GM10847 (cell line): ENCODE results near the gene TAF1A.

ENCODE experiments used
- POLR2A ChIP-seq: IDR thresholded peaks from 2 replicates; pipeline ENCODE4 v1.6.1; 2011; ENCODE audit not compliant: insufficient read length; ENCODE audit errors: extremely low read depth

The TAF1A gene

DNA sequence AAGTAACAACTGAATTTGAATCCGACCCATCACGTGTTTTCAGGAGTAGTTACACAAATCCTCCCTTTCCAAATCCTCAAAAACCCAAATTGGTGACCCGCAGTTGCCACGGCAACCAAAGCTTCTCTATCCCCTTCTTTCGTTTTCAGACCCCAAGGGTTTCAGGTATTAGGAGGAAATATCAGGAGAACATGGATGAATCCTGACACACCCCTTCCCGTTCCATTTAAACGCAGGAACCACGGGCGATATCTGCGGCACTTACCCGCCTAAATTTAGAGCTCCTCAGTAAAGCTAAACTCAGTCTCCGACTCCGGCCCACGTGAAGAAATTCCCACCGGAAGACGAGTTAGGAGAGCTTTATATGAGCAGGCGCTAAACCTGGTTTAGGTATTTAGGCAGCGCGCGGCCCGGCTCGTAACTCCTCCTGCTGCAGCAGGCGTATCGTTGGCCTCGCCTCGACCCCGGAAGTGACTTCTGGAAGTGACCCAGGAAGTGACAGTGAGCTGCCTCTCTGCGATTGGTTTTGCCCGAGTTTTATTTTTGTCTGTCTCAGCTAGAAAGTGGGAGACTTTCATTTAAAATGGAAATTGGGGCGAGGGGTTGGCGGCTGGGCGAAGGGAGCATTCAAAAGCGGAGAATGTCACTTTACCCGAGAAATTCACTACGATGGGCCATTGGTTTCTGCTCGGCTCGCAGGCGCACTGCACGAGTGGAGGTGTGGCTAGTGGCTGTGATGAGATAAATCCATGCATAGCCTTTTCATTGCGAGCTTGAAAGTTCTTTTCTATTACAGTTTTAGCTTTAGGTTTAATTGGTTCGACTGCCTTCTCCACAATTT is at the start of gene TAF1A:
TSS of gene TAF1A (minus strand) at position 472 of the 841 bp plus-strand sequence.
- TF ChIP-seq POLR2A = peak; percentile 24

DNA sequence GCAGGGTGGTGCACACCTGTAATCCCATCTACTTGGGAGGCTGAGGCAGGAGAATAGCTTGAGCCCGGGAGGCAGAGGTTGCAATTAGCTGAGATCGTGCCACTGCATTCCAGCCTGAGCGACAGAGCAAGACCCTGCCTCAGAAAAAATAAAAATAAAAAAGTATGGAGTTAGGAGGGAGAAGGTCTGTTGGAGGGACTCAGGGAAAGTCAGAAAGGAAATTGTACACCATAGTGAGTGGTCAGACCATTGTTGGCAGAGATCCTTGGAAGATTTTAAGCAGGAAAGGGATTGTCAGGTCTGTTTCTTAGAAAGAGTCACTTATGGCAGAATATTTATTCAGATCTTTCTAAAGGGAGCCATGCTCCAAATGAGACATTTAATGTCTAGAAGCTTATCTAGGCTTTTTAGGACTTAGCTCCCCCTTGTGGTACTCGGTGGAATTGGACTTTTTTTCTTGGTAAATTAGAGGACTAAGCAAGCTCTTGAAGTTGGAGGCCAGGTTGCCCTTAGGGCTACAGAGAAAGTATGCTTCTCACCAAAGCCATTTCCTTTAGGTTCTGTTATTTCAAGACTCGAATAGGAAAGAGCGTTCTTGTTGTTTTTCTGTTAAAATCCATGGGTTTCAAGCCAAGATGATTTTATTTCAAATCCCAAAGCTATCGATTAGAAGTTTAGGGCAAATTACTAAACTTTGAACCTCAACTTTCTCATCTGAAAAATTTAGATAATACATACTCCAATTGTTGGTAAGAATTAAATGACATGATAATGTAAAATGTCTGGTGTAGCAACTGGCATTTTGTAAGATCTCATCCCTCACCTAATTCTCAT is 44.7 kb upstream of the TAF1A start:
- no peak for TF ChIP-seq POLR2A

DNA sequence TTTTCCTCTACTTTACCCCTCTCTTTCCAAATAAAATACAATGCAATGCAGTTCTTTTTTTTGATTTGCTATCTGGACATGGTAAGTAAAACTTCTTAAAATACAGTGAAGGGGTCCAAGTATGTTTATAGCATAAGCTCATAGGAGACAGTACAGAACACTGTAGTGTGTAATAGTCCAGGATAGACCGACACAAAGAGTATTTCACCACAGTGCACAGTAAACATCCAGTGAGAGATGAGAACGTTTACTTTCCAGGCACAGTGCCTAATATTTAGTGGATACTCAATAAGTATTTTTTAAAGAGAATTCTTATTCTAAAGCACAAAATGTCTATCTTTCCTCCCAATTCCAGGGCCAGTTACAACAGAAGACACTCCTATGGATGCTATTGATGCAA is 43.0 kb upstream of the TAF1A start:
- no peak for TF ChIP-seq POLR2A

DNA sequence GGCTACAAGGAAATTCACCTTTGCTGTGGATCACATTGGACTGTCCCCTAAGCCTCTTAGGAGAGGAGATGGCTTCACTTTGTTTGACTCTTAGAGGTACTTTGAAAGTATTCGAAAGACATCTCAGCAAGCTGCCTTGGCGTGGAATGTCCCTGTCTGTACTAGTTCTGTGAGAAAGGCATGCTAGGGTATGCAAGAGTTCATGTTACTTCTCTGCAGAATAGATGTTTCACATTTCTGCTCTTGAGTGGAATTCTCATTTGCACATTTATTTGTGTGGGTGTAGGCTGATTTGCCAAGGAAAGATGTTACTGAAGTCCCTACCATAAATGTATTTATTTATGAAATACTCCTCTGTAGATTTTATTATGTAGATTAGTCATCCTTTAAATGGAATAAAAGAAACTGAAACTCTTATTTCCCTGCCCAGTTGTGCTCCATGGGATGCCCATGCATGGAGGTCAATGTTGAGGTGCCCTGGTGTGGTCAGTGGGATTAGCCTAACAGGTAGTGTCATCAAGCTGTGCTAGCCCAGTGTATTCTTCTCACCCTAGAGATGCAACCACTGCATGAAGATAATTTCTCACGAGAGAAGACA is 42.0 kb upstream of the TAF1A start:
- TF ChIP-seq POLR2A = no peak

DNA sequence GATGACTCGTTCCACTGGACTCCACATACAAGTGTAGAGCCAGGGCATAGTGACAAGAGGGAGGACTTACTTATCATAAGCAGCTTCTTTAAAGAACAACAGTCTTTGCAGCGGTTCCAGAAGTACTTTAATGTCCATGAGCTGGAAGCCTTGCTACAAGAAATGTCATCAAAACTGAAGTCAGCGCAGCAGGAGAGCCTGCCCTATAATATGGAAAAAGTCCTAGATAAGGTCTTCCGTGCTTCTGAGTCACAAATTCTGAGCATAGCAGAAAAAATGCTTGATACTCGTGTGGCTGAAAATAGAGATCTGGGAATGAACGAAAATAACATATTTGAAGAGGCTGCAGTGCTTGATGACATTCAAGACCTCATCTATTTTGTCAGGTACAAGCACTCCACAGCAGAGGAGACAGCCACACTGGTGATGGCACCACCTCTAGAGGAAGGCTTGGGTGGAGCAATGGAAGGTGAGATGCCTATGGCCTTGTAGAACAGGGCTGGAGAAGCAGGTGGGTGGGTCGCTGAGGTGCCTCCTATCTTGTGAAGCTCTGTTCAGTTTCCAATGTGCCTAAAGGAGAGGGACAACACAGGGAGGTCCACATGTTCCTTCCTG is 40.3 kb upstream of the TAF1A start:
- TF ChIP-seq POLR2A = no peak

DNA sequence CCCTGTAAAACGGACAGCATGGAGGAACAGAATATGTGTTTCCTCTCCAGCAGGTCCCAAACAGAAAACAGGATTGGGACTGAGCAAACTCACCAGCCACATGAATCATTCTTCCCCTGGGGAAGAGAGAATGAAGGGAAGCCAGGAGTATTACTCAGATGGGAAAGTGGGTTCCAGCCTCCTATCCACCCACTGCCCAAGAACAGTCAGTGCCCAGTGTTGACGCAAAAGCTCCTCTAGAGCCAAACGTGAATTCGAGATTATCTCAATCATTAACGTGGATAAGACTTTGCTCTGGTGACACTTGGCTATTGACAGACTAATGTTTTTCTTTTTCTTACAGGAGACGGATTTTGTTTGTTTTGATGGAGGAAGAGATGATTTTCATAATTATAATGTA is 37.5 kb upstream of the TAF1A start:
- no peak for TF ChIP-seq POLR2A

DNA sequence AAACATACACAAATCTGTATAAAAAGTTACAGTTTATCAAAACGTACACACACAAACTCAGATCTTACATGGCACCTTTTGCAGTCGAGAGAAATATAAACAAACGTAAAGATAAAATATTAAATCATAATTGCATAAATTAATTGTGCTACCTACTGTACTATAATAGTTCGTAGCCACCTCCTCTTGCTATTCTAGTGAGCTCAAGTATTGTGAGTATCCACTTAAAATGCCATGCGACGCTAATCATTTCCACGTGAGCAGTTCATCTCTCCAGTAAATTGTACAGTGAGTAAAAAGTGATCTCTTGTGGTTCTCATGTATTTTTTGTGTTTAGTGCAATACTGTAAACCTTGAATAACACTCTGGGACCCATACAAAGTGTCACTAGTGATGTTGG is 34.5 kb upstream of the TAF1A start:
- TF ChIP-seq POLR2A = no peak

DNA sequence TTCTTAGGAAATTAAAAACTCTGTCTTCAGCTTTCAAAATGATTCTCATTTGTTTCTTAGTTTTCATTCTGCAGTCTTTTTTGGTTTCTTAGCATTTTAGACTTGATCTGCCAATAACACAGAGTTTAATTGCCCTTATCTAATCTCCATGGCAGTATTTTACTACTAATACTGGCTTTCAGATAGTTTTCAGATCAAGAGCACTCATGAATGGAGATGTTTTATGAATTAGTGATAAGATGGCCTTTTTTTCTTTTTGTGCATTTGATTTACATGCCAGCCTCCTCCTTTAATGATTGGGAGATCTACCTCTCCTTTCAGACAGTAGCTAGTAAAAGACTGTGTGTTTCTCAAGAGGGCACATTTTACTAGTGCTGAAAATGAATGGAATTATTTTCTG is 33.7 kb upstream of the TAF1A start:
- TF ChIP-seq POLR2A = no peak

DNA sequence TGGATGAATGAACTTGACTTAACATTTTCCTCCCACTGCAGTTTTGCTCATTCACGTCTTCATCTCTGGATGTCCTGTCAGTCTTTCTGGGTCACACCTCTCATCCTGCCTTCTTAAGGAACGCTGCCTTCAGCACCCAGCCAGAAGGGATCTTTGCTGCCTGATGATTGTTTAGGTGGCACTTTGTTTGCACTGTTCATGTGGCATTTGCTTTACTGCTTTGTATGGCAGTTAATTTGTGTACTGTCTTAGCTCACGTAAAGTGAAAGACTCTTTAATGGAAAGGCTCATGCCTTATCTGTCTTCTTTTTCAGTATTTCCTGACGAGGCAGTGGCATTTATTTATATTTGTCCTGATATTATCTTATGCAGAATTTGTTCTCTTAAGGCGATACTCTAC is 33.0 kb upstream of the TAF1A start:
- TF ChIP-seq POLR2A = no peak

DNA sequence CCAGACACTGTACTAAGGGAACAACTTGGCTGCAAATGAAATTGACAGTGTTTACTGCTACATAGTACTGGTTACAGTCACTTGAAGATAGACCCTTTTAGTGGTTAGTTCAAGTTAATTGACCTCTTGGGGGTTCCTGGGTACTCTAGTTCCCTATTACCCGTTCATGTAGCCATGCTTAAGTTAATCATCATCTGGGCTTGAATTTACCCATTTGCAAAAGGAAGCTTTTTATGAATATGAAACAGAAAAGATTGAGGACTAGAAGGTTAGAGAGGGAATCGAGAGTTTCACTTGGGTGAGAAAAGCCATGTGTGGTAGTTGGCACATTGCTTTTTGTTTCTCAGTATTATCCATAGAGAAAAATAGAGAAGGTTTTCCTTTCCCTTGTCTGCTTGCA is 30.8 kb upstream of the TAF1A start:
- TF ChIP-seq POLR2A = no peak

DNA sequence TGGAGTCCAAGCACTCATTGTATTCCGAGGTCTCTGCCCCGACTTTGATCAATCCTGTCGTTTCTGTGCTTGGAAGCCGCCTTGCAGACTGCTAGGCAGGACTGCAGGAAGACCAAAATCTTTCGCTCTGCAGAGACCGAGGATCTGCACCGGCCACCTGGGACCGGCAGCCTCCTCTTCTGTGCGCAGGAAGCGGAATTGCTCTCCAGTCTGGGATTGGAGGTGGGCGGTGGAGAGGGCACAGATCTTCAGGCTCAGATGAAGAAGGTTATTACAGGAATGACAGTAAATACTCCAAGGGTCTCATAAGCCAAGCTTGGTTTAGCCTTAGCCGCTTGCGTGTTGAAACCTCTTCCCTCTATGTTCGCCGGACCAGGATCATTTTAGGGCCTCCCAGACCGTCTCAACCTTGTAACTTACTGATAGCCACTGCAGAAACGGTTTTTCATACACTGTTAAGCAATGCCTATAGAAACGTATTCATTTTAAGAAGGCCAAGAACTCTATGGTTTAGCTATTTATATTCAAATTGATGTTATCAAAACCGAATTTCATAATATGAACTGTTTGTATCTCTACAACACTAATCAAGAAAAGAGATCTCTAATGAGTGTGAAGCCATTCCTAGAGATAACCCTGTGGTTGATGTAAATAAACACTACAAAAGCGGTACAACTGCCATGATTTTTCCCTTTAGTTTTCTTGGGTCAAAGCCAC is 29.3 kb upstream of the TAF1A start:
- TF ChIP-seq POLR2A = no peak

DNA sequence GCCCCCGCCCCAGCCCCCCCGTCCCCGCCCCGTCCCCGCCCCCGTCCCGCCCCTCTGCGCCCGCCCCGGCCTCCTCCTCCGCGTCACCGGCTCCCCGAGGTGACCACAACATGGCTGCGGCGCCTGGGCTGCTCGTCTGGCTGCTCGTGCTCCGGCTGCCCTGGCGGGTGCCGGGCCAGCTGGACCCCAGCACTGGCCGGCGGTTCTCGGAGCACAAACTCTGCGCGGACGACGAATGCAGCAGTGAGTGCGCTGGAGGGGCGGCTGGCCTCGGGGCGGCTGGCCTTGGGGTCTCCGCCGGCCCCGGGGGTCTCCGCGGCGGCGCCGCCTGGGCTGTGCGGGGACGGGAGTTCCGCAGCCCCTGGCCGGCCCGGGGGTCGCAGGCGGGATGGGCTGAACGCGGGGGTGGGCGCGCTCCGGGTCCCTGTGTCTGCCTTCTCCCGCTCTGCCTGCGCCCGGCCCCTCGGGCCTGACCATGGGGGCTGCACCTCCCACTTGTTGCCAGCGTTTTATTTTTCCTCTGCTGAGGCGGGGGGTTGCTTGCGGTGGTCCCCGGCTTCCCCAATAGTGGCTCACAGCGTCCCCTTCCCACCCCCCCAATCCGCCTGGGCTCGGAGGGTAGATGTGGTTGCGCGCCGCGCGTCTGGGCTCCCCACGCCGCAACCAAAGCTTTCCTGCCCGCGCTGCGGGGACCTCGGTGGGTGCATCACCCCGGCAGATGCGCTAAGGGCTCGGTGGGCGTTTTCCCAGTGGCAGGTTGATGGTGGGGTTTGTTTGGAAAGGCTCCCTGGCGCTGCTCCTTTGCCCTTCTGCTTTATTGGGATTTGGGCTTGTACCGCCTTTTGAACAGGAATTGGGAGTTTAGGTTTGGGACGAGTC is 28.5 kb upstream of the TAF1A start, which contains the start of gene MIA3:
TSS of gene MIA3 (plus strand) at position 97 of the 879 bp plus-strand sequence. CDS start at position 111, 14 bp downstream.
- peak; percentile 70 for TF ChIP-seq POLR2A

DNA sequence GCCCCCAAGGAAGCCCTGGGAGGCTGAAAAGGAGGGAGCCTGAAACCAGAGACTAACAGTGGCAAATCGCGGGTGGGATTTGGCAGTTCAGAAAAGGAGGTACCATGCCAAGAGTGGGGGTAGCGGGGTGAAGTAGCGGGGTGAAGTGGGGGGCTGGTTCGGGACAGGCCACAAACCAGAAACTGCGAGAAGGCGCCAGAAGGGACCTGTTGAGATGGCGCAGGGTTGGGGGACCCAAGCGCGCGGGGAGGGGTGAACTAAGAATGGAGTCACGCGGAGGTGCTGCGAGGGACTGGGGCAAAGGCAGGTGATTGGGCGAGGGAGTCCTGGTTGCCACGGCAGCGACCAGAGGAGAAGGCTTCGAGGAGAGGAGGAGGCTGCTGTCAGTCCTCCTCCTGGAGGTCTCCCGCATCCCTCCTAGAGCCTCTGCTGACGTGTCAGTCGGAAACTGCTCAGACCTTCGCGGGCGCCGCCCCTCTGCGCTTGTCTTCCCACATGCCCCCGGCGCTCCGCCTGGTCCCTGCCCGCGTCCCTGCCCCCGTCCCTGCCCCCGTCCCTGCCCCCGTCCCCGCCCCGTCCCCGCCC is 27.7 kb upstream of the TAF1A start:
- TF ChIP-seq POLR2A = no peak
